WERI-Rb-1 (cell line): ENCODE measurements around the gene GATA6.

Experiments used
- DNase-seq: peaks from one replicate; pipeline ENCODE4 v3.0.0-alpha.2; 2020
- H3K27ac ChIP-seq: fragments of 250-450 bp; sonication (Bioruptor Pico); 2 replicates; pipeline ENCODE4 v1.5.1; 2020; ENCODE audit warnings: mild to moderate bottlenecking, moderate library complexity
- H3K27me3 ChIP-seq: fragments of 250-450 bp; sonication (Bioruptor Pico); 2 replicates; pipeline ENCODE4 v1.5.1; 2021; ENCODE audit warnings: mild to moderate bottlenecking, low read depth, moderate library complexity; ENCODE audit not compliant: insufficient read depth, severe bottlenecking
- H3K36me3 ChIP-seq: fragments of 250-450 bp; sonication (Bioruptor Pico); 2 replicates; pipeline ENCODE4 v1.5.1; 2020; ENCODE audit warnings: mild to moderate bottlenecking, moderate library complexity
- H3K4me3 ChIP-seq: 2 replicates; pipeline ENCODE4 v1.5.1; 2011; ENCODE audit warnings: low read depth, mild to moderate bottlenecking, control low read depth, low read length
- H3K9me3 ChIP-seq: fragments of 250-450 bp; sonication (Bioruptor Pico); 2 replicates; pipeline ENCODE4 v1.5.1; 2021; ENCODE audit warnings: mild to moderate bottlenecking, moderate library complexity; ENCODE audit not compliant: severe bottlenecking
- TF ChIP-seq, protein P1 (sequence below): IDR thresholded peaks from 2 replicates; pipeline ENCODE4 v1.5.1; 2011; ENCODE audit warnings: low read depth, mild to moderate bottlenecking, control low read depth, inconsistent platforms, low read length

The GATA6 gene

DNA sequence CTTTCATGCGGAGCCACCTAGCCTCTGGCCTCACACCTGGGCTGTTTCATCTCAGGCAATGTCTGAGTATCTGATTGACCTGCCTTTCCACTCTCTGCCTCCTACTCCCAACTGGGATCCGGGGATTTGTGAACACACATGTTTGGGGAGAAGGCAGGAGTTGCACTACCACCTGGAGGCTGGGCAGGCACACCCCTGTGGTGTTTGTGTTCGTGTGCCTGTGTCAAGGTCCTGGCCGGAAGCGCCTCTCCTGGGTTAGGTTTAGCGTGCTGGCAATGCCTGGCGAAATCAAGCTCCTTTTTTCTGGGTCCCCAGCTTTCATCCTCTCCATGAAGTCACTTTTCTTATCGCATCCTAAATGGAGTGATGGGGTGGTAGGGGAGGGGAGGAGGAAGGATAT, 63.9 kb downstream of the GATA6 start:
- Histone ChIP-seq H3K9me3 (no peaks in the 10 kb centered on the region), H3K4me3 (no peak overlapping the region), H3K27me3 (peaks cover 48% of the 10 kb centered on the region), H3K36me3 (no peaks in the 10 kb centered on the region), H3K27ac (no peak overlapping the region)
- DNase-seq, result no peak
- TF ChIP-seq, protein P1, sequence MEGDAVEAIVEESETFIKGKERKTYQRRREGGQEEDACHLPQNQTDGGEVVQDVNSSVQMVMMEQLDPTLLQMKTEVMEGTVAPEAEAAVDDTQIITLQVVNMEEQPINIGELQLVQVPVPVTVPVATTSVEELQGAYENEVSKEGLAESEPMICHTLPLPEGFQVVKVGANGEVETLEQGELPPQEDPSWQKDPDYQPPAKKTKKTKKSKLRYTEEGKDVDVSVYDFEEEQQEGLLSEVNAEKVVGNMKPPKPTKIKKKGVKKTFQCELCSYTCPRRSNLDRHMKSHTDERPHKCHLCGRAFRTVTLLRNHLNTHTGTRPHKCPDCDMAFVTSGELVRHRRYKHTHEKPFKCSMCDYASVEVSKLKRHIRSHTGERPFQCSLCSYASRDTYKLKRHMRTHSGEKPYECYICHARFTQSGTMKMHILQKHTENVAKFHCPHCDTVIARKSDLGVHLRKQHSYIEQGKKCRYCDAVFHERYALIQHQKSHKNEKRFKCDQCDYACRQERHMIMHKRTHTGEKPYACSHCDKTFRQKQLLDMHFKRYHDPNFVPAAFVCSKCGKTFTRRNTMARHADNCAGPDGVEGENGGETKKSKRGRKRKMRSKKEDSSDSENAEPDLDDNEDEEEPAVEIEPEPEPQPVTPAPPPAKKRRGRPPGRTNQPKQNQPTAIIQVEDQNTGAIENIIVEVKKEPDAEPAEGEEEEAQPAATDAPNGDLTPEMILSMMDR, result no peak

DNA sequence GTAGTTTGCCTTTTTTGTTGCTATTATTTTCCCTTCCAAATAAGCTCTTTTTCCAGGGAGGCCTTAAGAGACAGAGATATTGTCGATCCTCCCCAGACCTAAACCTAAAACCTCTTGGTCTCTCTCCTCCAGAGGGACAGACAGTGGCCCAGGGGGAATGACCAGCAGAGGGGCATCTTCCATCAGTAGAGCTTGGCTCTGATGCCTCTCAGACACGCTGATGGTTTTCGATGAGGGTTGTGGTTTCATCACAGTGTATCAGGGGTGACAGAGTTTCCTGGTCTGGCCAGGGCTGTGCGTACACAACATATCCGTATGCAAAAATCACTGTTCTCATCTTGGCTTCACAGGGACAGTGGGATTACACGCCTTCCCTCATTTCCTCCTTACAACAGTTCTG, 68.6 kb downstream of the GATA6 start:
- Histone ChIP-seq H3K27ac (no peak overlapping the region), H3K36me3 (no peaks in the 10 kb centered on the region), H3K9me3 (no peaks in the 10 kb centered on the region), H3K4me3 (no peak overlapping the region), H3K27me3 (peaks cover 76% of the 10 kb centered on the region)
- no peak for DNase-seq
- TF ChIP-seq, protein P1, result no peak

DNA sequence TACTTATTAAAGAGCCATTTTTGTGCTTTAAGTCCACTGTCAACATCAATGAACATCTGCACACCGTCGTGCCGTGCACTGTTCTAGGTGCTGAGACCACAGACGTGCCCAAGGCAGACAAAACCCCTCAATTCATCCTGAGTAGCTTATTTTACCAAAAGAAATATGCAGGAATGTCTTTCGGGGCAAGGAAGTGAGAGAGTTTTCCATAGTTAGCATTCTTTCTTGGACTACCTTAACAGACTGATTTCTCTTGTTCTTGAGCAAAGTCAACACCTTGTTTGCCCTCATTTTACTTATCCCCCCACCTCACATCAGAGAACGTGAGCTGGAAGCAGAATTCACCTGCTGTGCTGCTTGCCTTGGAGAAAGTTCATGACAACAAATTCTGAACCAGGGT, 69.3 kb downstream of the GATA6 start:
- TF ChIP-seq, protein P1, result no peak
- Histone ChIP-seq H3K36me3 (no peaks in the 10 kb centered on the region), H3K27ac (no peak overlapping the region), H3K4me3 (no peak overlapping the region), H3K9me3 (no peaks in the 10 kb centered on the region), H3K27me3 (peaks cover 78% of the 10 kb centered on the region)
- no peak for DNase-seq

DNA sequence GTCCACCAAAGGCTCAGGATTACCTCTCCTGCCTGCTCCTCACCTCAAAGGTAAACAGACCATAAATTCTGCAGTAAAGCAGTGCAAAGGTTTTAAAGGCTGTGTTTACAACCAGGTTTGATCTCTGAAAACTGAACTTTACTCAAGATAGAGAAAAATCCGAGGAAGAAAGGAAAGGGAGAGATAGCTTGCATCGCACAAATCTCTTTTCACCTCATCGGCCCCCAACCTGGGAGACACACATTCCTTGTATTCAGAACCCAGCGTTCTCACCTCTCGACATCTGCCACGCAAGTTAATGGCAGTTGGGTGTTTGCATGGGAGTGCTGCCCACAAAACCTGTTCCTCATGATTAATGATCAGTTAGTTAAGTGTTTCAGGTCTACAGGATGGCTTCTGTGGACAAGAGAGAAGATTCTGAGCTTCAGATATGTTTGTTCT, 72.6 kb downstream of the GATA6 start:
- no peak for DNase-seq
- TF ChIP-seq, protein P1, result no peak
- H3K27me3 ChIP-seq, result peaks cover 88% of the 10 kb centered on the region
- no peak overlapping the region for H3K27ac ChIP-seq
- no peaks in the 10 kb centered on the region for H3K9me3 ChIP-seq
- H3K36me3 ChIP-seq, result no peaks in the 10 kb centered on the region
- no peak overlapping the region for H3K4me3 ChIP-seq

DNA sequence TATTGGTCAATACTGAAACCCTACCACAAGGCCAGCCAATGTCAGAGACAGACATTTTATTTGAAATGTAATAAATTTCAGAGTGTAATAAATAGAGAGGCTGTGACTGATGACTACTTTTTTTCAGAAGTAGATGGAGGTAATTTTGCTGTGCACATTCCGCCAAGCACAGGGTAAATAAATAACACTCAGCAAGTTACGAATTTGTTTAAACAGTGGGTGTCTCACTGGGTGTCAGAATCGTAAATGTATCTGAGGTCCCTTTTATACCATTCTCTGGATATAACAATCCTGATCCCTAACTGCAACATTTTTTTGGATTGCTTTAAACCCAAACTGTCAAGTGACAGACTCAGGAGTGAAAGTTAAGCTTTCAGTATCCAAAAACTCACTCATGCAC, 74.1 kb downstream of the GATA6 start:
- Histone ChIP-seq H3K27me3 (peaks cover 91% of the 10 kb centered on the region), H3K4me3 (no peak overlapping the region), H3K27ac (no peak overlapping the region), H3K36me3 (no peaks in the 10 kb centered on the region), H3K9me3 (no peaks in the 10 kb centered on the region)
- TF ChIP-seq, protein P1, result no peak
- DNase-seq, result no peak

DNA sequence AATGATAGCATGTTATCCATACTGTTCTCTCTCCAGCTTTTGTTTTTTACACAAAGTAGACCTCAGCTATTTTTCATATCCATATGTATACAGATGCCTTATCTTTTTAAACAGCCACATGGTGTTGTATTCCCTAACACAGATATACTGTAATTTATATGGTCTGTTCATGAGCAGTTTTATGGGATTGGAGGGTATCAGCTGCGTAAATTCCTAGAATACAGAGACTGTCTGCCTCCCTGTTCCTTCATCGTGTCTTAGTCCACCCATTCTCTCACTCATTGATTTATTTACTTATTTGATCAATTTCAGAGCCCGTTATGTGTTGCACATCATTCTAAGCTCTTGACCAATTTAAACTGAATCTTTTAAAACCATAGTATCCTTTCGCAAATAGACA, 80.6 kb downstream of the GATA6 start:
- H3K27ac ChIP-seq, result no peak overlapping the region
- no peak overlapping the region for H3K4me3 ChIP-seq
- peaks cover 91% of the 10 kb centered on the region for H3K27me3 ChIP-seq

More for the DNA sequence above, 80.6 kb downstream of the GATA6 start:
- no peaks in the 10 kb centered on the region for H3K9me3 ChIP-seq
- DNase-seq, result no peak
- no peaks in the 10 kb centered on the region for H3K36me3 ChIP-seq
- TF ChIP-seq, protein P1, result no peak
